IgD-negative memory B cell (primary cell): ENCODE results near the gene ZIC4. TPM values are rescaled to one million over a fixed set of nuclear protein-coding genes. Genes with fewer than 3 reads are reported as not detected.

Experiments used
- H3K27ac Mint-ChIP-seq, 3 donors: one replicate each; pipeline ENCODE4 v1.8.0; 2020 to 2022; ENCODE audit warnings: mild to moderate bottlenecking in 3 of 3, mixed read lengths in 3 of 3, moderate library complexity in 1 of 3
- H3K27me3 Mint-ChIP-seq: one replicate; pipeline ENCODE4 v1.8.0; 2021; ENCODE audit warnings: mixed read lengths
- H3K36me3 Mint-ChIP-seq: one replicate; pipeline ENCODE4 v1.8.0; 2020; ENCODE audit warnings: mild to moderate bottlenecking, mixed read lengths
- H3K4me1 Mint-ChIP-seq, 3 donors: one replicate each; pipeline ENCODE4 v1.8.0; 2020 to 2022; ENCODE audit warnings: mixed read lengths in 3 of 3, mild to moderate bottlenecking in 1 of 3
- H3K4me3 Mint-ChIP-seq, 4 donors: one replicate each; pipeline ENCODE4 v1.8.0; 2020 to 2022; ENCODE audit warnings: mild to moderate bottlenecking in 4 of 4, mixed read lengths in 4 of 4, moderate library complexity in 3 of 4
- H3K9me3 Mint-ChIP-seq, 3 donors: one replicate each; pipeline ENCODE4 v1.8.0; 2020 to 2021; ENCODE audit warnings: mixed read lengths in 3 of 3, mild to moderate bottlenecking in 1 of 3
- polyA plus RNA-seq: library from polyadenylated mRNA; unstranded; fragments of 300-500 nt; fragmentation: Illumina TruSeq; gene quantifications from one replicate; pipeline ENCODE4 v1.2.3, GENCODE V29; 2021

Gene ZIC4
- polyA plus RNA-seq, 1 donor from 2014 or later = not detected

DNA sequence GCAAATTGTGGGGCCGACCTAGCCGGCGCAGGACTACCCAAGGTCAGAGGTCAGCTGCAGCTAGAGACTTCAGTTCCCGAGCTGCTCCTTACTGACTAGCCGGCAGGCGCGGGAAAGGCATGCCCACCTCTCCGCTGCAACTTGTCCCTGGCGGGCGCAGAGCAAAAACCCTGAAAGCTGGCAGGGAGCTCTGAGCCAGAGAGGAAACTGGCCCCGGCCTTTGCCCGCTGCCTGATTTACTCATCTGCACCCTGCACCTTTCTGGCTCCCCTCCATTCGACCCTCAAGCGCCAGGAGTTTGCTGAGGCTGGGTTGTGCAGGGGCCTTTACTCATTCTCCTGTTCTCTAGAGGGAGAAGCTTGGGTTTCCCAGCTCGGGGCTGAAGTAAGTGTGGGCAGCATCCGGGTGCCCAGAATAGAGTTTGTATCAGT lies 1.5 kb downstream of the ZIC4 start:
- peaks cover 5 to 6% (median 5%) of the 10 kb centered on the region in 3 donors for H3K9me3 Mint-ChIP-seq
- no peak overlapping the region for H3K27ac Mint-ChIP-seq
- no peaks in the 10 kb centered on the region for H3K4me1 Mint-ChIP-seq

DNA sequence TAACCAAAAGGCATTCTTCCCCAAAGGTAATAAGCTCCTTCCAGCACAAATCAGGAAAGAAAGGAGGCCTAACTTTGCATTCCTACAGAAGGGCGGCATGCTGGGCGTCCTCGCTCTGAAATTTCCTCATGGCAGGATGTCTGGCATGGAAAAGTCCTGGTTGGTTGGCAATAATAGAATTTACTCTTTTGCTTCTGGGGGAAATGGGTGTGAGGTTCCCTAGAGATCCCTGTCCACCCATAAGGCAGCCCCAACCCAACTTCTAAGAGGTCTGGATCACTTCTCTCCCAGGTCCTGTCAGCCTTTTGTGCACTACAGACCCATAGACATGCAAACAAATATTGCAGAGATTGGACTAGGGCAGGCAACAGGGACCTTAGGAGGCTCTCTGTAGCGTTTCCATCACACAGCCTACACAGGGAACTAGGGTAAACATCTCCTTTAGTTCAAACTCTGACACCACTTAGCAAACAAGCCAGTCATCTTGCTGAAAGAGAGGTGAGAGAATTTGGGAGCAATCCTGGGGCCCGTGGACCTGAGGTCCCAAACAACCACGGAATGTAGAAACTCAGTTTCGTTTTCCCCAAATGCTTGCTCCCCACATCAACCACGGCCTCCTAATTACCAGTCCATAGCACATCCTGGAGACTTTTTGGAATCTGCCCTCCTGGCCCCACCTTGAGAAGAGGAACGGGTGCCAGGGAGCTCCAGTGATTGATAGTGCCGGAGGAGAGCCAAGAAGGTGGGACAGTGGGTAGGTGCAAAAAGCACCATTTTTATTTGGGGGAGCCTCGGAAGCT lies 2.1 kb downstream of the ZIC4 start:
- H3K9me3 Mint-ChIP-seq = peaks cover 5 to 6% (median 6%) of the 10 kb centered on the region in 3 donors
- no peaks in the 10 kb centered on the region for H3K4me1 Mint-ChIP-seq
- H3K27ac Mint-ChIP-seq = no peak overlapping the region
- no peak overlapping the region for H3K4me3 Mint-ChIP-seq
- peaks cover 57% of the 10 kb centered on the region for H3K27me3 Mint-ChIP-seq
- H3K36me3 Mint-ChIP-seq = peaks cover 3% of the 10 kb centered on the region

More for the DNA sequence above, 1.5 kb downstream of the ZIC4 start:
- peak overlapping the region in 1 of 4 donors; percentile 17 for H3K4me3 Mint-ChIP-seq
- H3K36me3 Mint-ChIP-seq = peaks cover 3% of the 10 kb centered on the region
- peaks cover 54% of the 10 kb centered on the region for H3K27me3 Mint-ChIP-seq

GRCh38 chr3:147403511-147403910 lies 2.8 kb downstream of the ZIC4 start:
- Mint-ChIP-seq H3K27ac (no peak overlapping the region), H3K4me1 (no peaks in the 10 kb centered on the region), H3K4me3 (no peak overlapping the region), H3K9me3 (peaks cover 5 to 8% (median 6%) of the 10 kb centered on the region in 3 donors), H3K36me3 (peaks cover 3% of the 10 kb centered on the region), H3K27me3 (peaks cover 57% of the 10 kb centered on the region)

DNA sequence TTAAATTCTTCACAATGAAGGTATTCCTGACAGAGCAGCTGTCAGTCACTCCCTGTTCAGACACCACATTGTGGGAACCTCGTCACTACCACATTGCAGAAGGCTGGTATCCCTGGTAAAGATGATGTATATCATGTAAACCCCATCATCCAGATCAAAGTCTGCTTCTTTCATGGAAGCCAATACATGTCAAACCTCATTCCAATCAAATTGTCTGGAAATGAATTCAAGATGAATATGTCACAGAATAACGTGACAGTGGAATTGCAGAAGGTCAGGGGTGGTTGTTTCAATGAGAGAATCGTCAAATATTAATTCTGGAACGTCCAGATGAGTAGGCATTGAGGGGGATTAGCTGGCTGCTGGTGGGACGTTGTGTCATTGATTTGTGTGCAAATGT lies 4.2 kb downstream of the ZIC4 start:
- peaks cover 3% of the 10 kb centered on the region for H3K36me3 Mint-ChIP-seq

DNA sequence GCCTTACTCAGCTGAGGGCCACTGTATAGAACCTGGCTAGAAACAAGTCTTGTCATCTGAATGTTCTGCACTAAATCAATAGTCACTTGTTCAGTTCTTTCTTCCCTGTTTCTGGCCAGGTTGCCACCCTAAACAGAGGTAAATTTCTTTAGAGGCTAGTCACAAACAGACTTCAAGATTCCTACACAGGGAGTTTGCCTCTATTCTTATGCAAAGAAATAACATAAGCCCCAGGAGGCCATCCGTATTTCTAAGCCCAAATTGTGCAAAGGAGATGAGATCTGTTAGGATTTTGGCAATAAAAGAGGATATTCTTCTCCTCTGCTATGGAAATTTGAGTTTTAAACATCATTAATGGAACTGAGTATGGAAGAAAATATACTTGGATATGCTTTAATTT lies 4.9 kb downstream of the ZIC4 start:
- Mint-ChIP-seq H3K27ac (no peak overlapping the region), H3K36me3 (peaks cover 3% of the 10 kb centered on the region), H3K4me1 (no peaks in the 10 kb centered on the region)

More for the DNA sequence above, 4.2 kb downstream of the ZIC4 start:
- Mint-ChIP-seq H3K4me3 (no peak overlapping the region), H3K9me3 (peaks cover 0 to 7% (median 2%) of the 10 kb centered on the region in 3 donors), H3K27ac (no peak overlapping the region), H3K27me3 (peaks cover 53% of the 10 kb centered on the region), H3K4me1 (no peaks in the 10 kb centered on the region)

DNA sequence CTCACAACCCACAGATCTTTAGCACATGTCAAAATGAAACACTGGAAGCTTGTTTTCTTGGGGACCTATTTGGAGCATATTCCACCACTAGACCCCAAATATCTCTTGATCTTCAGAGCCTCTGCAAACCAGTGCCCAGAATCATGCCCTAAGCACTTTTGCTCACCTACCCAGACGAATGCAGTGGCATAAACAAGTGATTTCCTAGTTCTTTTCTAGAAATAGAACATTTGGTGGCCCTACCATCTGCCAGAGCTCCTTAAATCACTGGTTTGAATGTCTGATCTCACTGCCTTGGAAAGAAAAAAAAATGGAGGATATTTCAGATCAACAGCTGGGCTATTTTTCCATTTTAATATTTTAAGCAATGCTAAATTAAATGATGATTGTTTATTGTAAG lies 5.3 kb downstream of the ZIC4 start:
- peaks cover 45% of the 10 kb centered on the region for H3K27me3 Mint-ChIP-seq
- H3K27ac Mint-ChIP-seq = no peak overlapping the region
- peaks cover 3% of the 10 kb centered on the region for H3K36me3 Mint-ChIP-seq
- H3K4me1 Mint-ChIP-seq = no peaks in the 10 kb centered on the region
- H3K4me3 Mint-ChIP-seq = no peak overlapping the region
- H3K9me3 Mint-ChIP-seq = peaks cover 0 to 7% (median 4%) of the 10 kb centered on the region in 3 donors

More for the DNA sequence above, 4.9 kb downstream of the ZIC4 start:
- no peak overlapping the region for H3K4me3 Mint-ChIP-seq
- peaks cover 49% of the 10 kb centered on the region for H3K27me3 Mint-ChIP-seq
- peaks cover 0 to 7% (median 4%) of the 10 kb centered on the region in 3 donors for H3K9me3 Mint-ChIP-seq

- Mint-ChIP-seq H3K36me3 (peaks cover 3% of the 10 kb centered on the region), H3K4me3 (no peak overlapping the region), H3K4me1 (no peaks in the 10 kb centered on the region), H3K27ac (no peak overlapping the region), H3K27me3 (peaks cover 48% of the 10 kb centered on the region), H3K9me3 (peaks cover 0 to 7% (median 4%) of the 10 kb centered on the region in 3 donors)
Observed at GRCh38 chr3:147400111-147400510, 6.2 kb downstream of the ZIC4 start.

- peaks cover 0 to 11% (median 7%) of the 10 kb centered on the region in 3 donors for H3K9me3 Mint-ChIP-seq
- H3K27me3 Mint-ChIP-seq = peaks cover 49% of the 10 kb centered on the region
- peaks cover 1% of the 10 kb centered on the region for H3K36me3 Mint-ChIP-seq
- peak overlapping the region in 1 of 4 donors; percentile 39 for H3K4me3 Mint-ChIP-seq
- peaks cover 0 to under 1% (median 0%) of the 10 kb centered on the region in 3 donors for H3K4me1 Mint-ChIP-seq
- no peak overlapping the region for H3K27ac Mint-ChIP-seq
Observed at GRCh38 chr3:147398813-147399534, 7.4 kb downstream of the ZIC4 start.

GRCh38 chr3:147397875-147398812 lies 8.2 kb downstream of the ZIC4 start:
- H3K27ac Mint-ChIP-seq = peak overlapping the region in 1 of 3 donors; percentile 63
- H3K9me3 Mint-ChIP-seq = peaks cover 0 to 13% (median 7%) of the 10 kb centered on the region in 3 donors
- peaks cover 1% of the 10 kb centered on the region for H3K36me3 Mint-ChIP-seq
- peaks cover 0 to 1% (median 0%) of the 10 kb centered on the region in 3 donors for H3K4me1 Mint-ChIP-seq
- H3K4me3 Mint-ChIP-seq = peak overlapping the region in 1 of 4 donors; percentile 27
- peaks cover 51% of the 10 kb centered on the region for H3K27me3 Mint-ChIP-seq

DNA sequence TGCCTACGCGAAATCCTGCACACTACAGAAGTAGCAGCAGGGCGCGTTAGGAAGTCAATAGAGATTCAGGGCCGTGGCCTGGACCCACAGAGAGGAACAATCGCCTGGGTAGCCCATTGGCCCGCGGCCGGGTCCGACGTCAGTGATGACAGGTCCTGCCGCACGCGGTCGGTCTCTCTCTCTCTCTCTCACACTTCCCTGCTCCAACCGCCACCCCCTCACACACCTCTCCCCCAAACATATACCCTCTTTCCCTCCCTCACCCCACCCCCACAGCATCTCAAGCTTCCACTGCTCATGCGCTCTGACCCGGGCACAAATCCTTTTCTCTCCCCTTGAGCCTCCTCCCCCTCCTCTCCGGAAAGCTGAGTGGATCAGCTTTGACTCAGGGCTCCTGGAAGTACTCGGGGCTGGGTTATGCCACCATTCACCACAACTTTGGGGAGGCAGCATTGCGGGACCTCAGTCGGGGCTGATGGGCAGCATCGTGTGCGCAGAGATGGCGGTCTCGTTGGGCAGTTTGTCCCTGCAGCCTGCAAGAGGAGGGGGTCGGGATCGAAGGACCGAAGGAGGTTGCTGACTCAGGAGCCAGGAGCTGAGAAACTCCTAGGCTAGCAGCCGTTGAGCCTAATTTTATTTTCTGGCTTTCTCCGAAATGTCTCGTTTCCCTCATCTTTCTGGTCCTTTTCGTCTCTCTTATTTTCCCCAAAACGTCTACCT lies 9.0 kb downstream of the ZIC4 start:
- no peaks in the 10 kb centered on the region for H3K36me3 Mint-ChIP-seq
- peak overlapping the region in 2 of 3 donors; percentile 21 to 63 for H3K27ac Mint-ChIP-seq
- no peak overlapping the region for H3K4me3 Mint-ChIP-seq
- H3K27me3 Mint-ChIP-seq = peaks cover 55% of the 10 kb centered on the region
- H3K9me3 Mint-ChIP-seq = peaks cover 0 to 13% (median 5%) of the 10 kb centered on the region in 3 donors
- H3K4me1 Mint-ChIP-seq = peaks cover 0 to 1% (median 0%) of the 10 kb centered on the region in 3 donors

- Mint-ChIP-seq H3K36me3 (no peaks in the 10 kb centered on the region), H3K27me3 (peaks cover 56% of the 10 kb centered on the region), H3K4me3 (no peak overlapping the region), H3K4me1 (peaks cover 0 to 1% (median 0%) of the 10 kb centered on the region in 3 donors), H3K27ac (peak overlapping the region in 1 of 3 donors; percentile 21), H3K9me3 (peaks cover 0 to 13% (median 4%) of the 10 kb centered on the region in 3 donors)
Observed at GRCh38 chr3:147396712-147397046, 9.7 kb downstream of the ZIC4 start.

DNA sequence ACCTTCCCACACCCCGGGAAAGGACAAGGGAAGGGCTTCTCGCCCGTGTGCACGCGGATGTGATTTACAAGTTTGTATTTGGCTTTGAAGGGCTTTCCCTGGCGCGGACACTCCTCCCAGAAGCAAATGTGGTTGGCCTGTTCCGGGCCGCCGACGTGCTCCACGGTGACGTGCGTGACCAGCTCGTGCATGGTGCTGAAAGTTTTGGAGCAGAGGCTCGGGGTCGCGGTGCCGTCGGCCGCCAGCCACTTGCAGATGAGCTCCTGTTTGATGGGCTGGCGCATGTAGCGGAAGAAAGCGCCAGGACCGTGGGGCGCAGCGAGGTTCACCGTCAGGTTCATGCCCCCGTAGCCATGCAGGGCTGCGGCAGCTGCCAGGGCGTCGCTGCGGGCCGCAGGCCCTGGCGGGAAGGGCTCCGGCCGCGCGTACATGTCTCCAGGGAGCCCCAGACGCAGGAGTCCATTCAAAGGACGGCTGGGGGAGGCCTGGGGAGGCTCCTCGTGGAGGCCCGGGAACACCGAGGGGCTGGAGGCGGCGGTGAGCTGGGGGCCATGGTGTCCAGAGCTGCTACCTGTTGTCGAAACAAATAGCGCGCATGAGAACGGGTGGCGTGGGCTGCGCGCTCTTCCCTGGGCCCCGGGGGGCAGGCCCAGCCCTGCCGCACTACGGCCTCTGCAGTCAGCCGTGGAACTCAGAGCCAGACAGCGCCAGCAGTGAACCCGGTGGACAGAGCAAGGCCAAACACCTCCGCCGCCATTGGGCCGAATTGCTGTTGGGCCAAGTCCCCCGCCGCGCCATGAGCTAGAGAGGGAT lies 10.2 kb downstream of the ZIC4 start:
- peaks cover 59% of the 10 kb centered on the region for H3K27me3 Mint-ChIP-seq
- peaks cover 0 to 1% (median 0%) of the 10 kb centered on the region in 3 donors for H3K4me1 Mint-ChIP-seq
- H3K27ac Mint-ChIP-seq = no peak overlapping the region
- peaks cover 0 to 13% (median 4%) of the 10 kb centered on the region in 3 donors for H3K9me3 Mint-ChIP-seq
- H3K4me3 Mint-ChIP-seq = no peak overlapping the region
- no peaks in the 10 kb centered on the region for H3K36me3 Mint-ChIP-seq

DNA sequence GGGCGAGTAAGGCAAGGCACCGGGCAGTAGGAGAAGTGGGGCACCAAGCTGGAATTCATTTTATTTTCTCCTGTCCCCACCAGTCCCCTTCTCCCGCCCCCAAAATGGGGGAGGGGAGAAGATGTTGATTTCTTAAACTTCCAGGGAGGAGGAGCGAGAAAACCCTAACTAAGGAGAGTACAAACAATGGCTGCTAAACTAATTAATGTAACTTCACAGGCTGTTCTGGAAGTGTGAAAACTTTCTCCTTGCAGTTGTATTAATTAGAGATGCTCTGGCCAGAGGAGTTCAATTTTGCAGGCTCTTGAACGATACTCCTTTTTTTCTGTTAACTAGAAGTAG lies 11.5 kb downstream of the ZIC4 start:
- H3K4me3 Mint-ChIP-seq = no peak overlapping the region
- H3K27me3 Mint-ChIP-seq = peaks cover 59% of the 10 kb centered on the region
- H3K9me3 Mint-ChIP-seq = peaks cover 0 to 13% (median 4%) of the 10 kb centered on the region in 3 donors
- H3K27ac Mint-ChIP-seq = peak overlapping the region in 1 of 3 donors; percentile 4
- peaks cover 0 to 1% (median 0%) of the 10 kb centered on the region in 3 donors for H3K4me1 Mint-ChIP-seq
- H3K36me3 Mint-ChIP-seq = no peaks in the 10 kb centered on the region
